ENCODE data around the gene LARP6.

DNA sequence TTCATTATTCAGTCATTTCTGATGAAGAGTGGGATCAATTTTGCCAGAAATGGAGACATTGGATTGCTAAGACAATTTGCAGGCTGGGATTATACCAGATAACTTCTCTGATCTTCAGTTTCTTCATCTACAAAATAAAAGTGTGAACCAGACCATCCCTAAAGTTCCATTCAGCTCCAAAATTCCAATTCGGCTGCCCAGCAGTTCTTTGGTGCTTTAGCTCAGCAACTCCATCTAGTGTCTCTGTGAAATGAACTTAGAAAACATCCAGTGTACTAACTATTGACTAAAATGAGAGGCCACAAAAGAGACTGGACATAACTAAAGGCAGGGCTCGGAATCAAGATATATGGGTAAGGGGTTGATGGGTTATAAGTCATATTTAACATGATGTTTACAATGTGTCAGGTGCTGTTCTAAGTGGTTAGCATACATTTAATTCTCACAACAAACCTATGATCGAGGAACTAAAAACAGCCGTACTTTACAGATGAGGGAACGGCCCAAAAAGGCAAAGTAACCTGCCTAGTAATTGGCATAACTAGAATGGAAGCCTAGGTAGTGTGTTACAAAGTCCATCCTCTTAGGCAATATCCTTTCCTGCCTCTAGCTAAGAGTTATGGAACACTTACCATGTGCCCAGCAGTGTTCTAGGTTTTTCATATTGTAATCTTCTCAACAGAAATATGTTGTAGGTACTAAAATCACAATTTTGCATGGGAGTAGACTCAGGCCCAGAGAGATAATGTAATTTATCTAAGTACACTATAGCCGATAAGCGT lies 21.2 kb upstream of the LARP6 start:
- TF ChIP-seq, protein P1, sequence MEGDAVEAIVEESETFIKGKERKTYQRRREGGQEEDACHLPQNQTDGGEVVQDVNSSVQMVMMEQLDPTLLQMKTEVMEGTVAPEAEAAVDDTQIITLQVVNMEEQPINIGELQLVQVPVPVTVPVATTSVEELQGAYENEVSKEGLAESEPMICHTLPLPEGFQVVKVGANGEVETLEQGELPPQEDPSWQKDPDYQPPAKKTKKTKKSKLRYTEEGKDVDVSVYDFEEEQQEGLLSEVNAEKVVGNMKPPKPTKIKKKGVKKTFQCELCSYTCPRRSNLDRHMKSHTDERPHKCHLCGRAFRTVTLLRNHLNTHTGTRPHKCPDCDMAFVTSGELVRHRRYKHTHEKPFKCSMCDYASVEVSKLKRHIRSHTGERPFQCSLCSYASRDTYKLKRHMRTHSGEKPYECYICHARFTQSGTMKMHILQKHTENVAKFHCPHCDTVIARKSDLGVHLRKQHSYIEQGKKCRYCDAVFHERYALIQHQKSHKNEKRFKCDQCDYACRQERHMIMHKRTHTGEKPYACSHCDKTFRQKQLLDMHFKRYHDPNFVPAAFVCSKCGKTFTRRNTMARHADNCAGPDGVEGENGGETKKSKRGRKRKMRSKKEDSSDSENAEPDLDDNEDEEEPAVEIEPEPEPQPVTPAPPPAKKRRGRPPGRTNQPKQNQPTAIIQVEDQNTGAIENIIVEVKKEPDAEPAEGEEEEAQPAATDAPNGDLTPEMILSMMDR (IDR thresholded peaks at IDR 0.05) = peak; percentile 31 to 74 (median 62)
- no peak for TF ChIP-seq POLR2A (IDR thresholded peaks at IDR 0.05)

Data from heart left ventricle (tissue), 13 donors.